Measurements from ENCODE around the gene DMRTC2.

DMRTC2 gene

GRCh38 chr19:41850381-41850780, 5.5 kb downstream of the DMRTC2 start:
- TF ChIP-seq CTCF (IDR thresholded peaks at IDR 0.05; ENCODE audit: extremely low read depth, insufficient read depth, missing control alignments) = no peak
- in situ Hi-C loops (cut with MboI; ENCODE audit: low pct_unique_long_range_greater_than_20kb, low sequenced_read_pairs, unreplicated experiment) = no loop called here
- DNase-seq (ENCODE audit: low spot score) = no peak

- in situ Hi-C loops (cut with MboI; ENCODE audit: low pct_unique_long_range_greater_than_20kb, low sequenced_read_pairs, unreplicated experiment) = no loop called here
- no peak for TF ChIP-seq CTCF (IDR thresholded peaks at IDR 0.05; ENCODE audit: extremely low read depth, insufficient read depth, missing control alignments)
- DNase-seq (ENCODE audit: low spot score) = no peak
Observed at GRCh38 chr19:41851456-41851855, 6.6 kb downstream of the DMRTC2 start.

GRCh38 chr19:41853344-41853743, 8.5 kb downstream of the DMRTC2 start:
- in situ Hi-C loops (cut with MboI; ENCODE audit: low pct_unique_long_range_greater_than_20kb, low sequenced_read_pairs, unreplicated experiment) = no loop called here
- TF ChIP-seq CTCF (IDR thresholded peaks at IDR 0.05; ENCODE audit: extremely low read depth, insufficient read depth, missing control alignments) = no peak
- DNase-seq (ENCODE audit: low spot score) = no peak

GRCh38 chr19:41853768-41854167, 8.9 kb downstream of the DMRTC2 start:
- in situ Hi-C loops (cut with MboI; ENCODE audit: low pct_unique_long_range_greater_than_20kb, low sequenced_read_pairs, unreplicated experiment) = no loop called here
- no peak for DNase-seq (ENCODE audit: low spot score)
- TF ChIP-seq CTCF (IDR thresholded peaks at IDR 0.05; ENCODE audit: extremely low read depth, insufficient read depth, missing control alignments) = no peak

- in situ Hi-C loops (cut with MboI; ENCODE audit: low pct_unique_long_range_greater_than_20kb, low sequenced_read_pairs, unreplicated experiment) = no loop called here
- peak; percentile 39 for TF ChIP-seq CTCF (IDR thresholded peaks at IDR 0.05; ENCODE audit: extremely low read depth, insufficient read depth, missing control alignments)
- DNase-seq (ENCODE audit: low spot score) = no peak
Observed at GRCh38 chr19:41859213-41859617, 14.4 kb downstream of the DMRTC2 start.

GRCh38 chr19:41859618-41860418, 15.0 kb downstream of the DMRTC2 start, which contains the start of gene RPS19:
Gene RPS19, plus strand, starts transcription at chr19:41860255. Its CDS starts 520 bp downstream, at chr19:41860775.
- in situ Hi-C loops (cut with MboI; ENCODE audit: low pct_unique_long_range_greater_than_20kb, low sequenced_read_pairs, unreplicated experiment) = no loop called here
- peak; percentile 25 for TF ChIP-seq CTCF (IDR thresholded peaks at IDR 0.05; ENCODE audit: extremely low read depth, insufficient read depth, missing control alignments)

More at GRCh38 chr19:41859618-41860418, 15.0 kb downstream of the DMRTC2 start, which contains the start of gene RPS19:
- DNase-seq (ENCODE audit: low spot score) = peak; percentile 98
